Mesendoderm (in vitro differentiated cells): ENCODE data around the gene HOATZ.

Experiments used
- DNase-seq: peaks from one replicate; pipeline ENCODE4 v3.0.0; 2013
- H2AK5ac ChIP-seq: 2 replicates; pipeline ENCODE4 v1.6.1; 2013; ENCODE audit warnings: low read length, inconsistent platforms
- H2BK120ac ChIP-seq: 2 replicates; pipeline ENCODE4 v1.6.1; 2013; ENCODE audit warnings: low read depth, mild to moderate bottlenecking, low read length, moderate library complexity, mixed read lengths
- H2BK15ac ChIP-seq: replicated peaks from 2 replicates; pipeline ENCODE4 v1.6.1; 2013; ENCODE audit warnings: low read depth, mild to moderate bottlenecking, moderate library complexity
- H2BK5ac ChIP-seq: 2 replicates; pipeline ENCODE4 v1.6.1; 2013; ENCODE audit warnings: low read length, inconsistent platforms
- H3K18ac ChIP-seq: 2 replicates; pipeline ENCODE4 v1.6.1; 2013; ENCODE audit warnings: mild to moderate bottlenecking, low read length, mixed read lengths
- H3K23ac ChIP-seq: one replicate; pipeline ENCODE4 v1.6.1; 2013; ENCODE audit warnings: low read length
- H3K27ac ChIP-seq: 2 replicates; pipeline ENCODE4 v1.5.1; 2013; ENCODE audit warnings: low read depth, mild to moderate bottlenecking, inconsistent platforms, low read length, moderate library complexity
- H3K27me3 ChIP-seq: 2 replicates; pipeline ENCODE4 v1.6.1; 2013; ENCODE audit warnings: low read length, control low read depth, mild to moderate bottlenecking, inconsistent platforms; ENCODE audit not compliant: insufficient read depth, poor library complexity
- H3K36me3 ChIP-seq: 2 replicates; pipeline ENCODE4 v1.6.1; 2013; ENCODE audit warnings: low read length, inconsistent platforms; ENCODE audit not compliant: control insufficient read depth, insufficient read depth
- H3K4ac ChIP-seq: one replicate; pipeline ENCODE4 v1.6.1; 2013; ENCODE audit warnings: low read depth, mild to moderate bottlenecking, low read length, moderate library complexity
- H3K4me1 ChIP-seq: 2 replicates; pipeline ENCODE4 v1.6.1; 2013; ENCODE audit warnings: low read depth, low read length, inconsistent platforms; ENCODE audit not compliant: control insufficient read depth
- H3K4me2 ChIP-seq: 2 replicates; pipeline ENCODE4 v1.6.1; 2013; ENCODE audit warnings: low read length
- H3K4me3 ChIP-seq: 2 replicates; pipeline ENCODE4 v1.5.1; 2013; ENCODE audit warnings: mild to moderate bottlenecking, low read length
- H3K56ac ChIP-seq: one replicate; pipeline ENCODE4 v1.6.1; 2013; ENCODE audit warnings: low read length
- H3K79me1 ChIP-seq: 2 replicates; pipeline ENCODE4 v1.6.1; 2013; ENCODE audit warnings: low read length, inconsistent platforms
- H3K79me2 ChIP-seq: 2 replicates; pipeline ENCODE4 v1.6.1; 2013; ENCODE audit warnings: mild to moderate bottlenecking, low read length; ENCODE audit not compliant: control insufficient read depth, insufficient read depth
- H3K9ac ChIP-seq: 2 replicates; pipeline ENCODE4 v1.6.1; 2013; ENCODE audit warnings: low read length, inconsistent platforms
- H4K5ac ChIP-seq: one replicate; pipeline ENCODE4 v1.6.1; 2013; ENCODE audit warnings: low read length
- H4K8ac ChIP-seq: one replicate; pipeline ENCODE4 v1.6.1; 2013; ENCODE audit warnings: low read depth, mild to moderate bottlenecking, control low read depth, low read length, moderate library complexity
- WGBS: extraction: QIAGEN DNeasy Blood & Tissue Kit; methylation state at CpG from one replicate; pipeline ENCODE4 v1.1.7; 2013; ENCODE audit warnings: low lambda C conversion rate, missing lambda C conversion rate; ENCODE audit not compliant: insufficient coverage; ENCODE audit errors: extremely low coverage; 5-methylcytosine and 5-hydroxymethylcytosine counted together

The HOATZ gene

DNA sequence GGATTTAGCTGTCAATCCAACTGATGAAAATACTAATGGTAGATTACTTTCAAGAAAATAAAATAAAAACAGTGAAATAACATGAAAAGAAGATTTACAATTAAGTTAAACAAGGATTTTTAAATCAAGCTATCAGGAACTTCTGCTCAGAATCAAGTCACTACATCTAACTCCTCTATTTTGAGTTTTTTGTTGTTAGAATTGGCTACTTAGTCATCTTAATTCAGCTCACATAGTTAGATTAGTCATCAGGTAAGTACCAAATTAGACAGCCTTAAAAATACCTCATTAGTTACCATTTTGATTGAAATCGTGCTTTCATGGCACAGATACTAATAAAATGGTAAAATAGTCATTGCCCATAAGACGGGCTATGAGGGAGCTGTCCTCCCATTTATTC is 38.2 kb upstream of the HOATZ start:
- Histone ChIP-seq H3K23ac (no peak overlapping the region), H4K5ac (no peak overlapping the region), H2BK5ac (no peak overlapping the region), H3K4ac (no peak overlapping the region), H3K79me1 (no peaks in the 10 kb centered on the region), H3K27me3 (no peaks in the 10 kb centered on the region), H3K56ac (no peak overlapping the region), H4K8ac (no peak overlapping the region), H3K4me2 (no peak overlapping the region), H2BK15ac (no peak overlapping the region), H2BK120ac (no peak overlapping the region), H3K18ac (no peak overlapping the region), H3K9ac (no peak overlapping the region), H3K36me3 (no peaks in the 10 kb centered on the region), H3K4me3 (no peak overlapping the region), H3K79me2 (no peaks in the 10 kb centered on the region), H3K27ac (no peak overlapping the region), H3K4me1 (no peaks in the 10 kb centered on the region), H2AK5ac (no peak overlapping the region)
- no peak for DNase-seq
- no CpG with 5 or more reads among the region's 2 CpGs for WGBS

DNA sequence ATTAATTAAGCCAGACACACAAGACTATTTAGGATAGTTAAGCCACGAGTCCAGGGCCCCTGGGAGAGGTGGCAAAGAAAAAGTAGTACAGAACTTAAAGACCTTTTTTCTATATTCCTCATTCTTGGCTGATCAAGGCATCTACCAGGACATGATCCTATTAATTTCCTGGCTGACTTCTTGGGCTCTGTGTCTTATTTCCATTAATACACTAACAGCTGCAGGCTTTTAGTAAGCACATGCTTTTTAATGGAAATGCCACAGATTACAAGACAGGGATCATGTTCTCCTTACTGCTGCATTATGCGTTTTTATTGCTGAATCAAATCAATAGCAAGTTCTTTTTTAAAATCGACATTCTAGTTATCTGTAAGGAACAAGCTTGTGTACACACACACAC is 37.6 kb upstream of the HOATZ start:
- H3K79me2 ChIP-seq, result no peaks in the 10 kb centered on the region
- H3K79me1 ChIP-seq, result no peaks in the 10 kb centered on the region
- no CpG with 5 or more reads among the region's 3 CpGs for WGBS
- H3K18ac ChIP-seq, result no peak overlapping the region
- no peak overlapping the region for H3K4me2 ChIP-seq
- no peak overlapping the region for H3K4me3 ChIP-seq
- H3K9ac ChIP-seq, result no peak overlapping the region
- no peak overlapping the region for H4K8ac ChIP-seq
- DNase-seq, result no peak
- H3K4ac ChIP-seq, result no peak overlapping the region
- H3K23ac ChIP-seq, result no peak overlapping the region
- H2AK5ac ChIP-seq, result no peak overlapping the region
- no peak overlapping the region for H4K5ac ChIP-seq
- no peaks in the 10 kb centered on the region for H3K27me3 ChIP-seq
- H3K36me3 ChIP-seq, result no peaks in the 10 kb centered on the region
- H2BK5ac ChIP-seq, result no peak overlapping the region
- no peak overlapping the region for H2BK120ac ChIP-seq
- no peak overlapping the region for H2BK15ac ChIP-seq
- H3K4me1 ChIP-seq, result no peaks in the 10 kb centered on the region
- H3K27ac ChIP-seq, result no peak overlapping the region
- no peak overlapping the region for H3K56ac ChIP-seq

DNA sequence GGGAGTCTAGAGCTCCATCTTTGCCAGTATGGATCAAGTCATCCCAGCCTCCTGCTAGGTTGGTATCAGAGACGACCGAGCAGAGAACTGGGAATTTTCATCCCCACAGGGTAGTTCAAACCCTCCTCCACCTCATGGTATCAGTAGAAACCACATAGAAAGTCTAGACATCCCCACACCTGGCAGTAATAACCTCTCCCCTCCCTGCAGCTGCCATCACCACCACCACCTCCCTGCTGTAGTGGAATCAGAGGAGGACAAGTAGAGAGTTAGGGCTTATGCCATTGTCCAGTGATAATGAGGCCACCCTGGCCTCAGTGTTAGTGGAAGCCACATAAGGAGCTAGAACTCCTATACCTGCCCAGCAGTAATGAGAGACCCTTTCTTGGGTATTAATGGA is 36.7 kb upstream of the HOATZ start:
- Histone ChIP-seq H2BK15ac (no peak overlapping the region), H3K27me3 (no peaks in the 10 kb centered on the region), H3K4me1 (no peaks in the 10 kb centered on the region), H3K18ac (no peak overlapping the region), H2BK5ac (no peak overlapping the region), H3K9ac (no peak overlapping the region), H3K4ac (no peak overlapping the region), H3K4me3 (no peak overlapping the region), H4K5ac (no peak overlapping the region), H2BK120ac (no peak overlapping the region), H3K36me3 (no peaks in the 10 kb centered on the region), H3K79me1 (no peaks in the 10 kb centered on the region), H2AK5ac (no peak overlapping the region), H3K56ac (no peak overlapping the region), H3K27ac (no peak overlapping the region), H3K4me2 (no peak overlapping the region), H4K8ac (no peak overlapping the region), H3K79me2 (no peaks in the 10 kb centered on the region), H3K23ac (no peak overlapping the region)
- WGBS, result no CpG with 5 or more reads among the region's 2 CpGs
- DNase-seq, result no peak

DNA sequence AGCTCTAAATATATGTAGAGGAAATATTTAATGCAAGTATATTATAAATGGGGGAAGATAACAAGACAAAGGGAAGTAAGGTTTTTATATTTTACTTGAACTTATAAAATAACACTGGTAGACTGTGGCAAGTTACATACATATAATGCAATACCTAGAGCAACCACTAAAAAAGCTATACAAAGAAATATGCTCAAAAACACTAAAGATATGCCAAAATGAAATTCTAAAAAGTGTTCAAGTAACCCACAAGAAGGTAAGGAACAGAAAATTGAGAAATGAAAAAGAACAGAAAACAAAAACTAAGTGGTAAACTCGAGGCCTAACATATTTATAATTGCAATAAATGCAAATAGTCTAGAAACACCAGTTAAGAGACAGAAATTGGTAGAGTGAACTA is 34.9 kb upstream of the HOATZ start:
- no peak overlapping the region for H2AK5ac ChIP-seq

DNA sequence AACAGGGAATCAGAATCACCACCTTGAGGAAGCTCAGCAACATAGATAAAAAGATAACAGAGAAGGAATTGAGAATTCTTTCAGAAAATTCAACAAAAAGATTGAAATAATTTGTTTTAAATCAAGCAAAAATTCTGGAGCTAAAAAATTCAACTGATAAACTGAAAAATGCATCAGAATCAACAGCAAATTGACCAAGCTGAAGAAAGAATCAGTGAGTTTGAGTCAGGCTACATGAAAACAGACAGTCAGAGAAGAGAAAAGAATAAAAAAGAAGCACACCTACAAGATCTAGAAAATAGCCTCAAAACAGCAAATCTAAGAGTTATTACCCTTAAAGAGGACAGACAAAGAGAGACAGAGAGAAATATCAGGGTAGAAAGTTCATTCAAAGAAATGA is 31.1 kb upstream of the HOATZ start:
- no peaks in the 10 kb centered on the region for H3K79me2 ChIP-seq
- DNase-seq, result no peak
- no peak overlapping the region for H3K23ac ChIP-seq
- H3K27ac ChIP-seq, result no peak overlapping the region
- H2BK15ac ChIP-seq, result no peak overlapping the region
- no peak overlapping the region for H2BK5ac ChIP-seq
- no peaks in the 10 kb centered on the region for H3K79me1 ChIP-seq
- no peak overlapping the region for H3K18ac ChIP-seq
- no peak overlapping the region for H3K9ac ChIP-seq
- H4K8ac ChIP-seq, result no peak overlapping the region
- no peaks in the 10 kb centered on the region for H3K4me1 ChIP-seq
- H3K27me3 ChIP-seq, result no peaks in the 10 kb centered on the region
- H3K4ac ChIP-seq, result no peak overlapping the region
- H3K56ac ChIP-seq, result no peak overlapping the region
- H3K4me2 ChIP-seq, result no peak overlapping the region
- no peak overlapping the region for H2BK120ac ChIP-seq
- no peak overlapping the region for H4K5ac ChIP-seq
- H3K4me3 ChIP-seq, result no peak overlapping the region
- H2AK5ac ChIP-seq, result no peak overlapping the region
- no peaks in the 10 kb centered on the region for H3K36me3 ChIP-seq

More for the DNA sequence above, 34.9 kb upstream of the HOATZ start:
- no CpG with 5 or more reads among the region's 1 CpG for WGBS
- no peak overlapping the region for H3K27ac ChIP-seq
- DNase-seq, result no peak
- no peak overlapping the region for H3K9ac ChIP-seq
- H2BK15ac ChIP-seq, result no peak overlapping the region
- no peak overlapping the region for H3K23ac ChIP-seq
- H3K27me3 ChIP-seq, result no peaks in the 10 kb centered on the region
- H3K18ac ChIP-seq, result no peak overlapping the region
- no peak overlapping the region for H3K4ac ChIP-seq
- no peaks in the 10 kb centered on the region for H3K36me3 ChIP-seq
- H2BK120ac ChIP-seq, result no peak overlapping the region
- H3K4me2 ChIP-seq, result no peak overlapping the region
- H3K4me3 ChIP-seq, result no peak overlapping the region
- no peaks in the 10 kb centered on the region for H3K79me2 ChIP-seq
- H4K8ac ChIP-seq, result no peak overlapping the region
- no peak overlapping the region for H3K56ac ChIP-seq
- H4K5ac ChIP-seq, result no peak overlapping the region
- H3K4me1 ChIP-seq, result no peaks in the 10 kb centered on the region
- H2BK5ac ChIP-seq, result no peak overlapping the region
- H3K79me1 ChIP-seq, result no peaks in the 10 kb centered on the region

DNA sequence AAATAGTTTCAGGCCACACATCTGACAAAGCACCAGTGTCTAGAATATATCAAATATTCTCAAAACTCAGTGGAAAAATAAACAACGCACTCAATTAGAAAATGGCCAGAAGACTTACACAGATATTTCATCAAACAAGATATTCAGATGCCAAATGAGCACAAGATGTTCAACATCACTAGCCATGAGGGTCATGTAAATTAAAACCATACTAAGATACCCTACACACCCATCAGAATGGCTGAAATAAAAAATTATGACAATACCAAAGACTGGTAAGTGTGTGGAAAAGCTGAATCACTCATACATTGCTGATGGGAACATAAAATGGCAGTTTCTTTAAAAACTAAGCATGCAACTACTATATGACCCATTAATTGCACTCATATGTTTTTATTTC is 24.1 kb upstream of the HOATZ start:
- Histone ChIP-seq H3K79me2 (no peaks in the 10 kb centered on the region), H3K4me1 (peaks cover 4% of the 10 kb centered on the region), H3K56ac (no peak overlapping the region), H3K36me3 (no peaks in the 10 kb centered on the region), H4K8ac (no peak overlapping the region), H3K27me3 (no peaks in the 10 kb centered on the region), H3K4me2 (no peak overlapping the region), H2BK15ac (no peak overlapping the region), H2AK5ac (no peak overlapping the region), H3K9ac (no peak overlapping the region), H4K5ac (no peak overlapping the region), H3K18ac (no peak overlapping the region), H2BK5ac (no peak overlapping the region), H2BK120ac (no peak overlapping the region), H3K23ac (no peak overlapping the region), H3K27ac (no peak overlapping the region), H3K4ac (no peak overlapping the region), H3K4me3 (no peak overlapping the region), H3K79me1 (no peaks in the 10 kb centered on the region)
- WGBS, result no CpG with 5 or more reads among the region's 1 CpG
- DNase-seq, result no peak
